PFSK-1 (cell line): Measurements from ENCODE around the gene KBTBD6.

Experiments used
- POLR2AphosphoS5 ChIP-seq: IDR thresholded peaks from 2 replicates; pipeline ENCODE4 v1.6.1; 2012; ENCODE audit warnings: low read depth, mild to moderate bottlenecking, control low read depth, low read length, moderate library complexity
- TAF1 ChIP-seq: IDR thresholded peaks from 2 replicates; pipeline ENCODE4 v1.6.1; 2012; ENCODE audit warnings: low read length, control low read depth, borderline replicate concordance; ENCODE audit not compliant: insufficient read depth
- TF ChIP-seq, protein P1 (sequence below), 2 experiments: IDR thresholded peaks; 2 replicates each; pipeline versions ENCODE4 v1.6.1 to v1.8.0; 2011 to 2012; ENCODE audit warnings: low read depth in 2 of 2, low read length in 2 of 2, control low read depth in 1 of 2, inconsistent platforms in 1 of 2, mild to moderate bottlenecking in 1 of 2, moderate library complexity in 1 of 2; ENCODE audit not compliant: insufficient read depth in 1 of 2

- TF ChIP-seq POLR2AphosphoS5 (no peak), TAF1 (no peak)
- TF ChIP-seq, protein P1, sequence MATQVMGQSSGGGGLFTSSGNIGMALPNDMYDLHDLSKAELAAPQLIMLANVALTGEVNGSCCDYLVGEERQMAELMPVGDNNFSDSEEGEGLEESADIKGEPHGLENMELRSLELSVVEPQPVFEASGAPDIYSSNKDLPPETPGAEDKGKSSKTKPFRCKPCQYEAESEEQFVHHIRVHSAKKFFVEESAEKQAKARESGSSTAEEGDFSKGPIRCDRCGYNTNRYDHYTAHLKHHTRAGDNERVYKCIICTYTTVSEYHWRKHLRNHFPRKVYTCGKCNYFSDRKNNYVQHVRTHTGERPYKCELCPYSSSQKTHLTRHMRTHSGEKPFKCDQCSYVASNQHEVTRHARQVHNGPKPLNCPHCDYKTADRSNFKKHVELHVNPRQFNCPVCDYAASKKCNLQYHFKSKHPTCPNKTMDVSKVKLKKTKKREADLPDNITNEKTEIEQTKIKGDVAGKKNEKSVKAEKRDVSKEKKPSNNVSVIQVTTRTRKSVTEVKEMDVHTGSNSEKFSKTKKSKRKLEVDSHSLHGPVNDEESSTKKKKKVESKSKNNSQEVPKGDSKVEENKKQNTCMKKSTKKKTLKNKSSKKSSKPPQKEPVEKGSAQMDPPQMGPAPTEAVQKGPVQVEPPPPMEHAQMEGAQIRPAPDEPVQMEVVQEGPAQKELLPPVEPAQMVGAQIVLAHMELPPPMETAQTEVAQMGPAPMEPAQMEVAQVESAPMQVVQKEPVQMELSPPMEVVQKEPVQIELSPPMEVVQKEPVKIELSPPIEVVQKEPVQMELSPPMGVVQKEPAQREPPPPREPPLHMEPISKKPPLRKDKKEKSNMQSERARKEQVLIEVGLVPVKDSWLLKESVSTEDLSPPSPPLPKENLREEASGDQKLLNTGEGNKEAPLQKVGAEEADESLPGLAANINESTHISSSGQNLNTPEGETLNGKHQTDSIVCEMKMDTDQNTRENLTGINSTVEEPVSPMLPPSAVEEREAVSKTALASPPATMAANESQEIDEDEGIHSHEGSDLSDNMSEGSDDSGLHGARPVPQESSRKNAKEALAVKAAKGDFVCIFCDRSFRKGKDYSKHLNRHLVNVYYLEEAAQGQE (IDR thresholded peaks at IDR 0.05; ENCODE audit: insufficient read depth in 1 of 2, low read depth in 2 of 2, low read length in 2 of 2) = no peak
Measured at GRCh38 chr13:41085961-41086585, 46.5 kb downstream of the KBTBD6 start.
